ENCODE results near the gene MDM2.

Gene MDM2

GRCh38 chr12:68890701-68891113 lies 82.7 kb downstream of the MDM2 start:
- Histone ChIP-seq H3F3A (ENCODE audit: insufficient read depth, low read length) (no peaks in the 10 kb centered on the region), H3K27me3 (ENCODE audit: insufficient read depth, low read length) (no peaks in the 10 kb centered on the region), H3K4me2 (ENCODE audit: low read length) (no peak overlapping the region), H3K36me3 (ENCODE audit: insufficient read depth, low read length) (no peaks in the 10 kb centered on the region), H3K79me2 (ENCODE audit: insufficient read depth, low read length) (no peaks in the 10 kb centered on the region), H3K9ac (ENCODE audit: low read length) (no peak overlapping the region), H4K20me1 (ENCODE audit: insufficient read depth, low read length) (no peaks in the 10 kb centered on the region), H3K4me1 (ENCODE audit: insufficient read depth, low read length, severe bottlenecking) (peaks cover 16% of the 10 kb centered on the region), H2AFZ (ENCODE audit: low read length) (0 out of 2 replicates have a peak overlapping the region, but pooled peaks have one; percentile 23), H3K9me3 (ENCODE audit: low read length) (no peaks in the 10 kb centered on the region), H3K4me3 (ENCODE audit: low read depth, low read length, poor library complexity, severe bottlenecking) (no peak overlapping the region), H3K27ac (ENCODE audit: low read depth, low read length, poor library complexity, severe bottlenecking) (peak overlapping the region; percentile 61), H3K9me2 (ENCODE audit: low read depth, low read length) (no peaks in the 10 kb centered on the region)
- TF ChIP-seq EZH2 (IDR thresholded peaks at IDR 0.05; ENCODE audit: borderline replicate concordance, low read length): no peak
- TF ChIP-seq, protein P1, sequence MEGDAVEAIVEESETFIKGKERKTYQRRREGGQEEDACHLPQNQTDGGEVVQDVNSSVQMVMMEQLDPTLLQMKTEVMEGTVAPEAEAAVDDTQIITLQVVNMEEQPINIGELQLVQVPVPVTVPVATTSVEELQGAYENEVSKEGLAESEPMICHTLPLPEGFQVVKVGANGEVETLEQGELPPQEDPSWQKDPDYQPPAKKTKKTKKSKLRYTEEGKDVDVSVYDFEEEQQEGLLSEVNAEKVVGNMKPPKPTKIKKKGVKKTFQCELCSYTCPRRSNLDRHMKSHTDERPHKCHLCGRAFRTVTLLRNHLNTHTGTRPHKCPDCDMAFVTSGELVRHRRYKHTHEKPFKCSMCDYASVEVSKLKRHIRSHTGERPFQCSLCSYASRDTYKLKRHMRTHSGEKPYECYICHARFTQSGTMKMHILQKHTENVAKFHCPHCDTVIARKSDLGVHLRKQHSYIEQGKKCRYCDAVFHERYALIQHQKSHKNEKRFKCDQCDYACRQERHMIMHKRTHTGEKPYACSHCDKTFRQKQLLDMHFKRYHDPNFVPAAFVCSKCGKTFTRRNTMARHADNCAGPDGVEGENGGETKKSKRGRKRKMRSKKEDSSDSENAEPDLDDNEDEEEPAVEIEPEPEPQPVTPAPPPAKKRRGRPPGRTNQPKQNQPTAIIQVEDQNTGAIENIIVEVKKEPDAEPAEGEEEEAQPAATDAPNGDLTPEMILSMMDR (IDR thresholded peaks at IDR 0.05; ENCODE audit: low read length): no peak

- H3K4me1 ChIP-seq (ENCODE audit: insufficient read depth, low read length, severe bottlenecking): peaks cover 16% of the 10 kb centered on the region
- no peak overlapping the region for H3K9ac ChIP-seq (ENCODE audit: low read length)
- no peaks in the 10 kb centered on the region for H3K9me2 ChIP-seq (ENCODE audit: low read depth, low read length)
- H3K4me3 ChIP-seq (ENCODE audit: low read depth, low read length, poor library complexity, severe bottlenecking): no peak overlapping the region
- no peaks in the 10 kb centered on the region for H3K27me3 ChIP-seq (ENCODE audit: insufficient read depth, low read length)
- no peak overlapping the region for H3K4me2 ChIP-seq (ENCODE audit: low read length)
- H2AFZ ChIP-seq (ENCODE audit: low read length): no peak overlapping the region
- no peaks in the 10 kb centered on the region for H3K9me3 ChIP-seq (ENCODE audit: low read length)
- no peak for TF ChIP-seq EZH2 (IDR thresholded peaks at IDR 0.05; ENCODE audit: borderline replicate concordance, low read length)
- TF ChIP-seq, protein P1 (IDR thresholded peaks at IDR 0.05; ENCODE audit: low read length): no peak
- H3K36me3 ChIP-seq (ENCODE audit: insufficient read depth, low read length): no peaks in the 10 kb centered on the region
- H4K20me1 ChIP-seq (ENCODE audit: insufficient read depth, low read length): no peaks in the 10 kb centered on the region
- no peaks in the 10 kb centered on the region for H3K79me2 ChIP-seq (ENCODE audit: insufficient read depth, low read length)
- H3F3A ChIP-seq (ENCODE audit: insufficient read depth, low read length): no peaks in the 10 kb centered on the region
- no peak overlapping the region for H3K27ac ChIP-seq (ENCODE audit: low read depth, low read length, poor library complexity, severe bottlenecking)
These were observed 83.2 kb downstream of the MDM2 start for GRCh38 chr12:68891141-68891540.

GRCh38 chr12:68893201-68893600 lies 85.2 kb downstream of the MDM2 start:
- H3K36me3 ChIP-seq (ENCODE audit: insufficient read depth, low read length): no peaks in the 10 kb centered on the region
- no peak overlapping the region for H3K27ac ChIP-seq (ENCODE audit: low read depth, low read length, poor library complexity, severe bottlenecking)
- no peaks in the 10 kb centered on the region for H3K79me2 ChIP-seq (ENCODE audit: insufficient read depth, low read length)
- no peaks in the 10 kb centered on the region for H3K9me3 ChIP-seq (ENCODE audit: low read length)
- no peaks in the 10 kb centered on the region for H4K20me1 ChIP-seq (ENCODE audit: insufficient read depth, low read length)
- H2AFZ ChIP-seq (ENCODE audit: low read length): no peak overlapping the region
- H3K4me1 ChIP-seq (ENCODE audit: insufficient read depth, low read length, severe bottlenecking): peaks cover 23% of the 10 kb centered on the region
- TF ChIP-seq, protein P1 (IDR thresholded peaks at IDR 0.05; ENCODE audit: low read length): no peak
- TF ChIP-seq EZH2 (IDR thresholded peaks at IDR 0.05; ENCODE audit: borderline replicate concordance, low read length): no peak
- no peak overlapping the region for H3K4me3 ChIP-seq (ENCODE audit: low read depth, low read length, poor library complexity, severe bottlenecking)
- no peaks in the 10 kb centered on the region for H3K9me2 ChIP-seq (ENCODE audit: low read depth, low read length)
- no peak overlapping the region for H3K9ac ChIP-seq (ENCODE audit: low read length)
- H3F3A ChIP-seq (ENCODE audit: insufficient read depth, low read length): no peaks in the 10 kb centered on the region
- no peak overlapping the region for H3K4me2 ChIP-seq (ENCODE audit: low read length)
- H3K27me3 ChIP-seq (ENCODE audit: insufficient read depth, low read length): no peaks in the 10 kb centered on the region

Measured in OCI-LY1 (cell line).